GM19023 (cell line): ENCODE results near the gene PDE4D.

Source experiments
- ATAC-seq: cut with Tn5 transposase; IDR thresholded peaks from one replicate; pipeline ENCODE4 v1.9.1; 2021; ENCODE audit warnings: mild to moderate bottlenecking, moderate library complexity; ENCODE audit not compliant: unreplicated experiment

Gene PDE4D

GRCh38 chr5:58927938-58928337 is 965.6 kb downstream of the PDE4D start:
- ATAC-seq, result no peak

GRCh38 chr5:58927181-58927580 is 966.3 kb downstream of the PDE4D start:
- ATAC-seq, result no peak

DNA sequence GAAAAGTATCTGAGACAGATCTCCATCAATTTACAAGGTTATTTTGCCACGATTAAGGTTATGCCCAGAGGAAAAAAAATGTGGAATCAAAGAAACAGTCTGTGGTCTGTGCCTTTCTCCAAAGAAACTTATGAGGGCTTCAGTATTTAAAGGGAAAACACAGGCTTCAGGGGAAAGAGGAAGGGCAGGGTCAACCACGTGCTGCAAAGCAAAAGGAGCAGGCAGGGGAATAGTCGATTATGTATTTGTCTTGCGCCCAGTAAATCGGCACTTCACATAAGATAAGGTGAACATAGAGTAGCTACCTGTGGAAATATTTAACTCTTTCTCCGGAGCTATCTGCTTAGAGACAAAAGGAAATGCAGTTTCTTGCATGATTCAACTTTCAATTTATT is 967.0 kb downstream of the PDE4D start:
- ATAC-seq, result no peak

- no peak for ATAC-seq
Observed at GRCh38 chr5:58925627-58926540, 967.6 kb downstream of the PDE4D start.

- no peak for ATAC-seq
Observed at GRCh38 chr5:58924306-58924705, 969.2 kb downstream of the PDE4D start.

DNA sequence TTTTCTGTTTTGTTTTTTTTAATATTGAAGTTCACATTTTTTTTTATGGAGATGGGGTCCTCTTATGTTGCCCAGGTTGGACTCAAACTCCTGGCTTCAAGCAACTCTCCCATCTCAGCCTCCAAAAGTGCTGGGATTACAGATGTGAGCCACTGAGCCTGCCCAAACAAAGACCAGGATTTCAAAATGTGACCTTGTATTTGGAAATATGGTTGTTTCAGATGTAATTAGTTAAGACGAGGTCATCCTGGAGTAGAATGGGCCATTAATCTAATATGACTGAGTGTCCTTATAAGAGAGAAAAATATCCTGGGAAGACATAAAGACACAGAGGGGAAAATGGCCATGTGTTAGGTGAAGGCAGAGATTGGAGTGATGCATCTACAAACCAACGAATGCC is 970.2 kb downstream of the PDE4D start:
- ATAC-seq, result no peak

- no peak for ATAC-seq
Observed at GRCh38 chr5:58922461-58923171, 970.9 kb downstream of the PDE4D start.

DNA sequence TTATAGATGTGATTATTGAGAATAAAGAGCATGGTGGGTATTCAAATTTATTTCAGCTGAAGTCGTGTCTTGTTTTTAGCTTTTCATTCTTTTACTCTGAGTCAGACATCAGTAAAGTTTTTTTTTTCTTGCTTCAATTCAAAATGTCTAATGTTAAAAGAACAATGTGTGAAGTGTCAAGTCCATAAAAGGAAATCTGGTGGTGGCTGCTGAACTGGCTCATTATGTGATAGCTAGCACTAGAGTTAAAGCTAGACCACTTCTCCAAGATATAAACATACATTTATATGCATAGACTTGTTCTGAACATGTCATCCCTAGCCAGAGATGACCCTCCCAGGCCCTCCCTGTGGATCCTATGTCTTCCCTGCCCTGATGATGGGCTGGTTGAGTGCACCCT is 972.4 kb downstream of the PDE4D start:
- no peak for ATAC-seq

- no peak for ATAC-seq
Observed at GRCh38 chr5:58919833-58920232, 973.7 kb downstream of the PDE4D start.
